NCI-H2196 (cell line): ENCODE measurements around the gene MPZ.

ENCODE experiments used
- DNase-seq: peaks from one replicate; lab custom pipeline; 2025; ENCODE audit not compliant: unreplicated experiment; lab: John Stamatoyannopoulos, UW

Gene MPZ

GRCh38 chr1:161300478-161300877 lies 9.3 kb downstream of the MPZ start:
- no peak for DNase-seq

- no peak for DNase-seq
Measured at GRCh38 chr1:161299347-161299746, 10.4 kb downstream of the MPZ start.

GRCh38 chr1:161298116-161298515 lies 11.7 kb downstream of the MPZ start:
- DNase-seq, result no peak

GRCh38 chr1:161297415-161297814 lies 12.4 kb downstream of the MPZ start:
- DNase-seq, result no peak

- no peak for DNase-seq
Measured at GRCh38 chr1:161290779-161291178, 19.0 kb downstream of the MPZ start.

GRCh38 chr1:161287482-161288054 lies 22.2 kb downstream of the MPZ start:
- no peak for DNase-seq

GRCh38 chr1:161285521-161285920 lies 24.2 kb downstream of the MPZ start:
- DNase-seq, result no peak

GRCh38 chr1:161285113-161285512 lies 24.7 kb downstream of the MPZ start:
- no peak for DNase-seq

- no peak for DNase-seq
Measured at GRCh38 chr1:161282991-161283390, 26.8 kb downstream of the MPZ start.

- no peak for DNase-seq
Measured at GRCh38 chr1:161274874-161275273, 34.9 kb downstream of the MPZ start.

GRCh38 chr1:161273402-161273801 lies 36.4 kb downstream of the MPZ start:
- DNase-seq, result no peak

- DNase-seq, result no peak
Measured at GRCh38 chr1:161267321-161267720, 42.4 kb downstream of the MPZ start.

GRCh38 chr1:161266836-161267235 lies 42.9 kb downstream of the MPZ start:
- no peak for DNase-seq

- no peak for DNase-seq
Measured at GRCh38 chr1:161266202-161266601, 43.6 kb downstream of the MPZ start.

GRCh38 chr1:161265305-161265704 lies 44.5 kb downstream of the MPZ start:
- no peak for DNase-seq

- no peak for DNase-seq
Measured at GRCh38 chr1:161261261-161262235, 48.2 kb downstream of the MPZ start.

GRCh38 chr1:161260376-161261260 lies 49.1 kb downstream of the MPZ start:
- DNase-seq, result no peak

- DNase-seq, result no peak
Measured at GRCh38 chr1:161259765-161260164, 50.0 kb downstream of the MPZ start.

GRCh38 chr1:161259345-161259702 lies 50.4 kb downstream of the MPZ start:
- DNase-seq, result no peak

- peak; percentile 46 for DNase-seq
Measured at GRCh38 chr1:161258439-161259344, 51.1 kb downstream of the MPZ start, which contains the start of gene PCP4L1. Gene PCP4L1, plus strand, starts transcription at chr1:161258745. Its CDS starts 230 bp downstream, at chr1:161258975.
